NCI-H1092 treated with DMSO at 0.1 percent for 48 hours (cell line): ENCODE data around the gene TEAD1.
A peak's percentile ranks its signal among the peaks of the same experiment; 100 is the strongest.
"Not testable (repeated sequence)": the region's sequence is repeated elsewhere in the genome, so short reads cannot be mapped to it uniquely, and the experiment has no call there.

Source experiments
- DNase-seq: peaks from one replicate; lab custom pipeline; 2025; lab: John Stamatoyannopoulos, UW

TEAD1 gene

GRCh38 chr11:12864316-12865156 lies 190.3 kb downstream of the TEAD1 start:
- peak; percentile 88 for DNase-seq

GRCh38 chr11:12865863-12866595 lies 191.8 kb downstream of the TEAD1 start:
- peak; percentile 22 for DNase-seq

- DNase-seq: no peak
Measured at GRCh38 chr11:12867531-12867930, 193.3 kb downstream of the TEAD1 start.

GRCh38 chr11:12868315-12869073 lies 194.3 kb downstream of the TEAD1 start:
- no peak for DNase-seq

GRCh38 chr11:12871241-12871640 lies 197.0 kb downstream of the TEAD1 start:
- DNase-seq: no peak

- DNase-seq: no peak
Measured at GRCh38 chr11:12871788-12872321, 197.6 kb downstream of the TEAD1 start.

- DNase-seq: no peak
Measured at GRCh38 chr11:12876340-12876739, 202.1 kb downstream of the TEAD1 start.

GRCh38 chr11:12876988-12877387 lies 202.8 kb downstream of the TEAD1 start:
- DNase-seq: no peak

GRCh38 chr11:12877508-12877907 lies 203.3 kb downstream of the TEAD1 start:
- not testable (repeated sequence) for DNase-seq

- DNase-seq: no peak
Measured at GRCh38 chr11:12880327-12880726, 206.1 kb downstream of the TEAD1 start.

- DNase-seq: no peak
Measured at GRCh38 chr11:12882670-12883069, 208.4 kb downstream of the TEAD1 start.

- no peak for DNase-seq
Measured at GRCh38 chr11:12884751-12885318, 210.6 kb downstream of the TEAD1 start.

- DNase-seq: no peak
Measured at GRCh38 chr11:12885717-12886239, 211.6 kb downstream of the TEAD1 start.

GRCh38 chr11:12886508-12886907 lies 212.3 kb downstream of the TEAD1 start:
- DNase-seq: no peak

- DNase-seq: peak; percentile 78
Measured at GRCh38 chr11:12888525-12889158, 214.4 kb downstream of the TEAD1 start.

- no peak for DNase-seq
Measured at GRCh38 chr11:12889243-12889642, 215.0 kb downstream of the TEAD1 start.

- no peak for DNase-seq
Measured at GRCh38 chr11:12890476-12890875, 216.3 kb downstream of the TEAD1 start.

GRCh38 chr11:12893787-12894672 lies 219.8 kb downstream of the TEAD1 start:
- peak; percentile 61 for DNase-seq

- DNase-seq: no peak
Measured at GRCh38 chr11:12897390-12897789, 223.2 kb downstream of the TEAD1 start.

GRCh38 chr11:12897867-12898266 lies 223.6 kb downstream of the TEAD1 start:
- no peak for DNase-seq
